H54 (cell line): ENCODE measurements around the gene OR2A25.
A peak's percentile ranks its signal among the peaks of the same experiment; 100 is the strongest.

Source experiments
- DNase-seq: peaks from one replicate; pipeline ENCODE4 v3.0.0; 2011; ENCODE audit warnings: low spot score, mixed read lengths; ENCODE audit not compliant: insufficient read length
- FAIRE-seq: peaks from 3 replicates; lab custom pipeline; 2011; peaks lifted over from hg19 to GRCh38; lab: Jason Lieb, UNC
- POLR2A ChIP-seq: IDR thresholded peaks from 2 replicates; pipeline ENCODE4 v1.6.1; 2011; ENCODE audit warnings: low read depth, mild to moderate bottlenecking, low read length

OR2A25 gene

GRCh38 chr7:144069511-144069910 lies at the start of gene OR2A25:
Gene OR2A25 (plus strand): TSS chr7:144069811. CDS start chr7:144074220, 4,409 bp downstream.
- FAIRE-seq = no peak
- no peak for TF ChIP-seq POLR2A

GRCh38 chr7:144020340-144020739 lies 49.3 kb upstream of the OR2A25 start:
- FAIRE-seq = no peak
- no peak for TF ChIP-seq POLR2A
- no peak for DNase-seq

More at GRCh38 chr7:144069511-144069910, at the start of gene OR2A25:
- DNase-seq = no peak

- no peak for FAIRE-seq
- no peak for TF ChIP-seq POLR2A
- no peak for DNase-seq
Observed at GRCh38 chr7:144022169-144022568, 47.4 kb upstream of the OR2A25 start.

- no peak for FAIRE-seq
- no peak for TF ChIP-seq POLR2A
- no peak for DNase-seq
Observed at GRCh38 chr7:144023171-144023827, 46.3 kb upstream of the OR2A25 start.

GRCh38 chr7:144024213-144024612 lies 45.4 kb upstream of the OR2A25 start:
- no peak for DNase-seq
- FAIRE-seq = no peak

GRCh38 chr7:144026203-144026883 lies 43.3 kb upstream of the OR2A25 start:
- DNase-seq (no peak), FAIRE-seq (no peak)
- TF ChIP-seq POLR2A = no peak

More at GRCh38 chr7:144024213-144024612, 45.4 kb upstream of the OR2A25 start:
- TF ChIP-seq POLR2A = no peak

- no peak for TF ChIP-seq POLR2A
- no peak for DNase-seq
- FAIRE-seq = peak; percentile 36
Observed at GRCh38 chr7:144027070-144027469, 42.5 kb upstream of the OR2A25 start.

DNA sequence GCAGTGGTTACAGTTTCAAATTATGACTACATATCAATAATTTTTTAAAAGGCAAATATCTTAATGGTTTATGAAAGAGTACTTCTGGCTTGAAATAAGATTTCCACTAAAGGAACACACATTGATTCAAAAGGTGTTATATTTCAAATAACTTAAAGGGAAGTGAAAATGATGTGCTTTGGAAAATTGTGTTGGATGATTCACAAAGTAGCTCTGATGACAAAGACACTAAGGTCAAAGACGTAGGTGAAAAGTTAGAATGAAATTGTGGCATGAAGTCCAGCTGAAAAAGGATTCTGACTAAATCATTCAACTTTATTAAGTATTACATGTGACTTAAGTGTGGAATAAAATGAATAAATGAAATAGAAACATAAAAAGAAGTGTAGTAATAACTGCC lies 41.6 kb upstream of the OR2A25 start:
- DNase-seq = no peak
- no peak for FAIRE-seq
- no peak for TF ChIP-seq POLR2A

DNA sequence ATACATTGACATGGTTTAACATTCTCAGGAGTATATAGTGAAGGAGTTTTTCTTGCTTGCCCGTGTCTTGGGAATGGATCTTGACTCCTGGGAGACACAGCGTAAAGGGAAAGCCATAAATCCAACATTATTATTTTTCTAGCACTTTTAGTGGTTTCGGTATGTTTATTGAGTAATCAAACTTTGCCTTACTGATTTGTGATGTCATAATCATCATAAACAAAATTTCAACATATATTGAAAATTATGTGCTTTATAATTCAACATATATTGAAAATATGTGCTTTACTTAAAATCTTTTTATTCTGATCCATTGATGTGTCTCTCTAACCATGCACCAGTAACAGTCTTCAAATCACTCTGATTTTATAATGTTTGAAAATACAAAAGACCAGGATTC lies 41.1 kb upstream of the OR2A25 start:
- TF ChIP-seq POLR2A = no peak
- DNase-seq (no peak), FAIRE-seq (no peak)

DNA sequence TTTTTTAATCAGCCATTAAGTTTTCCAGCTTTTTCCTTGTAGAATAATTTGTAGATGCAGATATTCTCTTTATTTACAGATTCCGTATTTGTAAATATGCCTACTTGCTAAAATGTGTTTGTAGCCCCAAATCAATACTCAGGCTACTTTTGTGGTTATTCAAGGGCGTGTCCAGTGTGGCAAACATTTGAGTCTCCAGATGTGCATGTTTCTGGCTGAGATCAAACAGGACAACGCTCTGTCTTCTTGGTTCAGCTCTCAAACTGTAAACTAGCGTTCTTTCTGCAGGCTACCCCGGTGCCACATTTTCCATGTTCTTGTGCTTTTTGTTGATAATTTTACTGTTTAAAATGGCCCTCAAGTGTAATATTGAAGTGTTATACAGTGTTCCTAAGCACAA lies 37.1 kb upstream of the OR2A25 start:
- no peak for FAIRE-seq
- DNase-seq = no peak
- TF ChIP-seq POLR2A = no peak

DNA sequence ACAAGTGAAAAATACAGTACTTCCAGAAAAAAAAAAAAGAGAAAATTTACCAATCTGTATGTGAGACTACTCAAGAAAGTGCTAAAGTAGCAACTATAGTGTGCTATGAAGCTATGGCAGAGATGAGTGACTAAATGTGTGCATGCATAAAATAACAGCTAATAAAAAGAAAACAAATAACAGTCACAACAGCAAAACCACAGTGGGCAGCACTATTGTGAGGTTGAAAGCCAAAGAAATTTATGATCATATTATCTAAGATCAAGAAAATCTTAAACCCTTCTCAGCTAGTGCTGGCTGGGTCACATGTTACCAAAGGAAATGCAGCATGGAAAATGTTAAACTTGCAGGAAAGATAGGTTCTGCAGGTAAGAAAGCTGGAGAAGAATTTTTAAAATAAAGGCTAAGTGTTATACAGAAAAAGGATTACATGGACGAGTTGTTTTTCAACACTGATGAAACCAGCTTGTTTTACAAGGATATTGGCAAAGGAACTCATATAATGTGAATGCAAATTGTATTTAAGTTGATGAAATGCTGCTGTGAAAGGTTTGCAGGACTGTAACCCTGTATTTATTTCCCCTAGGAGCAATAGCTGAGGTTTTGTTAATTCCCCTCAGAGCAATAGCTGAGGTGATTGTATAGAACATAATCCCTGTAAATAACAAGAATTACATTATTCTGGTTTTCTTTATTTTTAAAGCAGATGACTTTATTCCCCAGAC lies 36.5 kb upstream of the OR2A25 start:
- DNase-seq = no peak
- TF ChIP-seq POLR2A = no peak
- FAIRE-seq = no peak

- no peak for FAIRE-seq
- no peak for TF ChIP-seq POLR2A
- no peak for DNase-seq
Observed at GRCh38 chr7:144035385-144035784, 34.2 kb upstream of the OR2A25 start.

DNA sequence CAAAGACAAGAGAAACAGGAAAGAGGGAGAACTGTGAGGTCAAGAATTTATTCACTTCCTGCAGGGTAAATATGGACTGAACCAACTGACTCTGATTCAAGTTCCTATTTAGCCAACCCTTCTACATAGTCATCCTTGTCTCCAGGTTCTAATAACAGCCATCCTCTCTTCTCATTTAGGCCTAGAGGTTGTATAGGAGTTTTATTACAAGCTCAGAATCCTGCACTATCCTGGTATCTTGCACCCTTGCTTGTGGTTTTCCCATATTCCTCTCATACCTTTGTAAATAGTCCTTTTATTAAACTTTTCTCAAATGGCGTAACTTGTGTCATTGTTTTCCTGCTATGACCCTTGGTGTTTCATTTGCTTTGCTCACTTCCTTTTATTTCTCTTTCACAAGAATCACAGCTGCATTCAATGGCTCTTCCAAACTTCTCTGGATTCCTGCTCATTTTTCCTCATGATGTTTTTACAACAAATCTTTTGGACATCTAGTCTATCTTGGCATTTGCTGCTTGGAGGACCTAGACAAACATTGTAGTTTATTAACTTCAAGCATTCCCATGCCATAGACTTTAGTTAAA lies 33.2 kb upstream of the OR2A25 start:
- DNase-seq (no peak), FAIRE-seq (no peak)
- no peak for TF ChIP-seq POLR2A

GRCh38 chr7:144037414-144038035 lies 32.1 kb upstream of the OR2A25 start:
- TF ChIP-seq POLR2A = no peak
- FAIRE-seq (no peak), DNase-seq (no peak)
